Small intestine (tissue), 4 donors: Measurements from ENCODE around the gene TBC1D12. TPM values are rescaled to one million over a fixed set of nuclear protein-coding genes. Genes with fewer than 3 reads are reported as not detected.

Experiments
- polyA plus RNA-seq, 4 donors: library from polyadenylated mRNA; stranded (reverse) in 3 of 4; unstranded in 1 of 4; fragments of 200-250 nt in 3 of 4; fragments of 120-200 nt in 1 of 4; gene quantifications; one replicate each; pipeline versions ENCODE4 v1.2.1 to v1.2.3, GENCODE V29; 2013
- donor health status: healthy with polysubstance abuse.
- donor health status: Bipolar disorder and iron deficiency.
- donor health status: healthy.

Gene TBC1D12
- polyA plus RNA-seq, 4 donors: 6.4 to 17.7 (median 13.3) TPM

Other genes starting within 250 kb of the TBC1D12 start
- 10 to 100 TPM in 1 of 4 donors, 1 to 10 TPM in 3; 1.4 to 11.6 (median 5.6) TPM for gene NOC3L, start 39.6 kb upstream of the TBC1D12 start, polyA plus RNA-seq
- 10 to 100 TPM in 1 of 4 donors, 1 to 10 TPM in 2, not detected in 1; 1.3 to 15.8 (median 8.6) TPM for gene HELLS, start 143.2 kb downstream of the TBC1D12 start, polyA plus RNA-seq